Endothelial cell of umbilical vein (primary cell): ENCODE results near the gene RILP.

Experiments used
- EZH2 ChIP-seq: IDR thresholded peaks from 2 replicates; pipeline ENCODE4 v1.6.1; 2012; ENCODE audit warnings: borderline replicate concordance, low read depth, mild to moderate bottlenecking, moderate library complexity, low read length, inconsistent platforms; ENCODE audit not compliant: severe bottlenecking
- GATA2 ChIP-seq: IDR thresholded peaks from 2 replicates; pipeline ENCODE4 v1.7.0; 2011; ENCODE audit warnings: low read depth, mild to moderate bottlenecking, moderate library complexity, mixed read lengths, low read length; ENCODE audit not compliant: insufficient read length, insufficient read depth
- JUN ChIP-seq: IDR thresholded peaks from 2 replicates; pipeline ENCODE4 v1.6.1; 2011; ENCODE audit warnings: borderline replicate concordance, low read depth; ENCODE audit not compliant: insufficient read length, insufficient read depth
- MYC ChIP-seq: IDR thresholded peaks from one replicate; pipeline ENCODE4 v1.6.1; 2011; ENCODE audit warnings: mild to moderate bottlenecking, low read depth, low read length
- POLR2A ChIP-seq: IDR thresholded peaks from 2 replicates; pipeline ENCODE4 v1.6.1; 2012; ENCODE audit warnings: low read depth, mild to moderate bottlenecking, control low read depth, low read length
- POLR2AphosphoS5 ChIP-seq: IDR thresholded peaks from 2 replicates; pipeline ENCODE4 v1.6.1; 2012; ENCODE audit warnings: low read depth, mild to moderate bottlenecking, control low read depth, low read length, moderate library complexity; ENCODE audit not compliant: insufficient read depth
- TF ChIP-seq, protein P1 (sequence below), 2 donors: IDR thresholded peaks; 1 replicate in 1 of 2; 2 replicates in 1 of 2; pipeline ENCODE4 v1.5.1; 2011; ENCODE audit warnings: low read length in 2 of 2, mild to moderate bottlenecking in 2 of 2, moderate library complexity in 2 of 2, control low read depth in 1 of 2, inconsistent platforms in 1 of 2, low read depth in 1 of 2; ENCODE audit not compliant: insufficient read depth in 1 of 2; ENCODE audit errors: extremely low read depth in 1 of 2
- TF ChIP-seq, protein P2 (sequence below): IDR thresholded peaks from 2 replicates; pipeline ENCODE4 v1.6.1; 2011; ENCODE audit not compliant: insufficient read depth, insufficient read length

DNA sequence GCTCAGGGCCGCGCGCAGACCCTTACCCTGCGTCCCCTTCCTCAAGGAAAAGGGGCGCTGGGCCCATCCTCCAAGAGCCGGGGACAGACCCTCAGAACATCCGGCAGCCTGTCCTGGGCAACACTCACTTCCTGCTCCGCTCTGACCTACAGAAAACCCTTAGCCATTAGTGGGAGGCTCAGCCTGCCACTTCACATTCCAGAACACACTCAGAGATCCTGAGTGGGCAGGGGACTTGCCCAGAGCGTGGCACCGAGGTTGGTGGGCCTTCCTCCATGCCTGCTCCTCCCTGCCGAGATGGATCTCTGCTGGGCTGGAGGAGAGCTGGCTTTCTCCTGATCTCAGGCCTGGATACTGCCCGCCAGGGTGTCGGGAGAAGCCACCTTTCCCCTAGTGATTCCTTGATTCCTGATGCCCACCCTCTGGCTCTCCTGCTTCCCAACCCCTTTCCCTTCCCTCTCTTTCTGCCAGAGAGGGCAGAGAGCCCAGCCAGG is 5.6 kb downstream of the RILP start:
- TF ChIP-seq POLR2AphosphoS5 (no peak), JUN (no peak), EZH2 (no peak), POLR2A (peak; percentile 32), GATA2 (no peak), MYC (no peak)
- TF ChIP-seq, protein P1, sequence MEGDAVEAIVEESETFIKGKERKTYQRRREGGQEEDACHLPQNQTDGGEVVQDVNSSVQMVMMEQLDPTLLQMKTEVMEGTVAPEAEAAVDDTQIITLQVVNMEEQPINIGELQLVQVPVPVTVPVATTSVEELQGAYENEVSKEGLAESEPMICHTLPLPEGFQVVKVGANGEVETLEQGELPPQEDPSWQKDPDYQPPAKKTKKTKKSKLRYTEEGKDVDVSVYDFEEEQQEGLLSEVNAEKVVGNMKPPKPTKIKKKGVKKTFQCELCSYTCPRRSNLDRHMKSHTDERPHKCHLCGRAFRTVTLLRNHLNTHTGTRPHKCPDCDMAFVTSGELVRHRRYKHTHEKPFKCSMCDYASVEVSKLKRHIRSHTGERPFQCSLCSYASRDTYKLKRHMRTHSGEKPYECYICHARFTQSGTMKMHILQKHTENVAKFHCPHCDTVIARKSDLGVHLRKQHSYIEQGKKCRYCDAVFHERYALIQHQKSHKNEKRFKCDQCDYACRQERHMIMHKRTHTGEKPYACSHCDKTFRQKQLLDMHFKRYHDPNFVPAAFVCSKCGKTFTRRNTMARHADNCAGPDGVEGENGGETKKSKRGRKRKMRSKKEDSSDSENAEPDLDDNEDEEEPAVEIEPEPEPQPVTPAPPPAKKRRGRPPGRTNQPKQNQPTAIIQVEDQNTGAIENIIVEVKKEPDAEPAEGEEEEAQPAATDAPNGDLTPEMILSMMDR (IDR thresholded peaks at IDR 0.05; ENCODE audit: extremely low read depth in 1 of 2, insufficient read depth in 1 of 2, low read depth in 1 of 2, low read length in 2 of 2), result no peak
- TF ChIP-seq, protein P2, sequence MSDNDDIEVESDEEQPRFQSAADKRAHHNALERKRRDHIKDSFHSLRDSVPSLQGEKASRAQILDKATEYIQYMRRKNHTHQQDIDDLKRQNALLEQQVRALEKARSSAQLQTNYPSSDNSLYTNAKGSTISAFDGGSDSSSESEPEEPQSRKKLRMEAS, result no peak
